GM18499 (cell line): Measurements from ENCODE around the gene NDUFV2.

Source experiments
- ATAC-seq: cut with Tn5 transposase; IDR thresholded peaks from one replicate; pipeline ENCODE4 v1.9.1; 2021; ENCODE audit warnings: moderate number of reproducible peaks; ENCODE audit not compliant: insufficient read depth, unreplicated experiment

Gene NDUFV2

GRCh38 chr18:9102508-9103375 lies at the start of gene NDUFV2:
NDUFV2 (plus strand) TSS chr18:9102699; CDS start chr18:9102744, 45 bp downstream.
- peak; percentile 71 for ATAC-seq

- no peak for ATAC-seq
Measured at GRCh38 chr18:9053814-9054213, 48.7 kb upstream of the NDUFV2 start.

GRCh38 chr18:9055185-9055584 lies 47.3 kb upstream of the NDUFV2 start:
- ATAC-seq: peak; percentile 69

GRCh38 chr18:9055626-9056025 lies 46.9 kb upstream of the NDUFV2 start:
- no peak for ATAC-seq

- no peak for ATAC-seq
Measured at GRCh38 chr18:9057646-9058045, 44.9 kb upstream of the NDUFV2 start.

- no peak for ATAC-seq
Measured at GRCh38 chr18:9058406-9058805, 44.1 kb upstream of the NDUFV2 start.

- ATAC-seq: no peak
Measured at GRCh38 chr18:9062418-9062751, 40.1 kb upstream of the NDUFV2 start.

GRCh38 chr18:9065864-9066263 lies 36.6 kb upstream of the NDUFV2 start:
- no peak for ATAC-seq

GRCh38 chr18:9066358-9066757 lies 36.1 kb upstream of the NDUFV2 start:
- ATAC-seq: no peak

- peak; percentile 41 for ATAC-seq
Measured at GRCh38 chr18:9066817-9067306, 35.6 kb upstream of the NDUFV2 start.

GRCh38 chr18:9067823-9068222 lies 34.7 kb upstream of the NDUFV2 start:
- ATAC-seq: no peak

- no peak for ATAC-seq
Measured at GRCh38 chr18:9068346-9068745, 34.2 kb upstream of the NDUFV2 start.

- ATAC-seq: no peak
Measured at GRCh38 chr18:9069601-9070000, 32.9 kb upstream of the NDUFV2 start.

- no peak for ATAC-seq
Measured at GRCh38 chr18:9070212-9070611, 32.3 kb upstream of the NDUFV2 start.

GRCh38 chr18:9079818-9080528 lies 22.5 kb upstream of the NDUFV2 start:
- ATAC-seq: no peak

GRCh38 chr18:9081940-9082339 lies 20.6 kb upstream of the NDUFV2 start:
- no peak for ATAC-seq

- ATAC-seq: peak; percentile 75
Measured at GRCh38 chr18:9082711-9083510, 19.6 kb upstream of the NDUFV2 start.

- ATAC-seq: no peak
Measured at GRCh38 chr18:9086015-9086414, 16.5 kb upstream of the NDUFV2 start.

- no peak for ATAC-seq
Measured at GRCh38 chr18:9086624-9087023, 15.9 kb upstream of the NDUFV2 start.

GRCh38 chr18:9087144-9087543 lies 15.4 kb upstream of the NDUFV2 start:
- no peak for ATAC-seq

- no peak for ATAC-seq
Measured at GRCh38 chr18:9088252-9088651, 14.2 kb upstream of the NDUFV2 start.
